GM23338 (cell line): Measurements from ENCODE around the gene NUCB2. TPM values are rescaled to one million over a fixed set of nuclear protein-coding genes. Genes with fewer than 3 reads are reported as not detected.

ENCODE experiments used
- ATAC-seq: fragments of 200-7000 bp; cut with Tn5 transposase; 3 replicates; pipeline ENCODE4 v1.9.1; 2020
- DNase-seq: peaks from one replicate; pipeline ENCODE4 v3.0.0-alpha.2; 2015; ENCODE audit warnings: low spot score
- H2AFZ ChIP-seq: fragments of 200-600 bp; sonication (generic); 2 replicates; pipeline ENCODE4 v1.8.0; 2016; ENCODE audit warnings: antibody characterized with exemption, mild to moderate bottlenecking, moderate library complexity
- H3F3A ChIP-seq: fragments of 200-600 bp; sonication (generic); replicated peaks from 2 replicates; pipeline ENCODE4 v1.8.0; 2017; ENCODE audit warnings: antibody characterized with exemption, mixed run types, low read depth
- H3K27ac ChIP-seq: fragments of 200-600 bp; sonication (generic); 2 replicates; pipeline ENCODE4 v1.6.1; 2016; ENCODE audit warnings: low read depth
- H3K27me3 ChIP-seq: fragments of 200-600 bp; sonication (generic); 2 replicates; pipeline ENCODE4 v1.8.0; 2016; ENCODE audit warnings: mild to moderate bottlenecking, mixed run types, moderate library complexity; ENCODE audit not compliant: insufficient read depth
- H3K36me3 ChIP-seq: fragments of 200-600 bp; sonication (generic); 2 replicates; pipeline ENCODE4 v1.8.0; 2016; ENCODE audit warnings: mild to moderate bottlenecking; ENCODE audit not compliant: insufficient read depth
- H3K4me1 ChIP-seq: fragments of 200-600 bp; sonication (generic); 2 replicates; pipeline ENCODE4 v1.8.0; 2016; ENCODE audit warnings: mild to moderate bottlenecking, moderate library complexity; ENCODE audit not compliant: insufficient read depth
- H3K4me2 ChIP-seq: fragments of 200-600 bp; sonication (generic); 2 replicates; pipeline ENCODE4 v1.7.1; 2017; ENCODE audit warnings: mixed run types
- H3K4me3 ChIP-seq: fragments of 200-600 bp; sonication (generic); 2 replicates; pipeline ENCODE4 v1.6.1; 2016; ENCODE audit warnings: mixed run types
- H3K79me2 ChIP-seq: fragments of 200-600 bp; sonication (generic); replicated peaks from 2 replicates; pipeline ENCODE4 v1.8.0; 2017; ENCODE audit warnings: mild to moderate bottlenecking; ENCODE audit not compliant: insufficient read depth
- H3K9me2 ChIP-seq: fragments of 200-600 bp; sonication (generic); 2 replicates; pipeline ENCODE4 v1.8.0; 2017; ENCODE audit not compliant: insufficient read depth
- H4K20me1 ChIP-seq: fragments of 200-600 bp; sonication (generic); replicated peaks from 2 replicates; pipeline ENCODE4 v1.8.0; 2017; ENCODE audit warnings: mild to moderate bottlenecking; ENCODE audit not compliant: insufficient read depth
- H3K27ac Mint-ChIP-seq: 2 replicates; pipeline ENCODE4 v1.8.0; 2020; ENCODE audit warnings: inconsistent platforms, mild to moderate bottlenecking, moderate library complexity, mixed read lengths
- H3K27me3 Mint-ChIP-seq: 3 replicates; pipeline ENCODE4 v1.8.0; 2022; ENCODE audit warnings: low read depth, mild to moderate bottlenecking, moderate library complexity, mixed read lengths, inconsistent platforms; ENCODE audit not compliant: insufficient read depth, poor library complexity
- H3K36me3 Mint-ChIP-seq: 3 replicates; pipeline ENCODE4 v1.8.0; 2021; ENCODE audit warnings: low read depth, mild to moderate bottlenecking, inconsistent platforms, moderate library complexity, mixed read lengths
- H3K4me1 Mint-ChIP-seq: 3 replicates; pipeline ENCODE4 v1.8.0; 2020; ENCODE audit warnings: mild to moderate bottlenecking, inconsistent platforms, mixed read lengths
- H3K4me3 Mint-ChIP-seq: 3 replicates; pipeline ENCODE4 v1.8.0; 2021; ENCODE audit warnings: moderate library complexity, mild to moderate bottlenecking, inconsistent platforms, mixed read lengths
- H3K9me3 Mint-ChIP-seq: 3 replicates; pipeline ENCODE4 v1.8.0; 2020; ENCODE audit warnings: moderate library complexity, mild to moderate bottlenecking, inconsistent platforms, mixed read lengths
- CREB1 ChIP-seq: fragments of 250-450 bp; sonication (Bioruptor Pico); IDR thresholded peaks from 2 replicates; pipeline ENCODE4 v1.5.0; 2020; ENCODE audit warnings: low read depth, mild to moderate bottlenecking, moderate library complexity
- ETS1 ChIP-seq: IDR thresholded peaks from 2 replicates; pipeline ENCODE4 v1.6.1; 2016; ENCODE audit warnings: antibody characterized with exemption
- EZH2 ChIP-seq: fragments of 200-600 bp; sonication (generic); IDR thresholded peaks from one replicate; pipeline ENCODE4 v1.8.0; 2017; ENCODE audit warnings: antibody characterized with exemption, mild to moderate bottlenecking, low read depth; ENCODE audit not compliant: unreplicated experiment
- EZH2phosphoT487 ChIP-seq: fragments of 200-600 bp; sonication (generic); IDR thresholded peaks from one replicate; pipeline ENCODE4 v1.8.1; 2018; ENCODE audit warnings: antibody characterized with exemption; ENCODE audit not compliant: unreplicated experiment
- JUNB ChIP-seq: IDR thresholded peaks from one replicate; pipeline ENCODE4 v1.6.1; 2016; ENCODE audit warnings: antibody characterized with exemption; ENCODE audit not compliant: unreplicated experiment
- NANOG ChIP-seq: IDR thresholded peaks from 2 replicates; pipeline ENCODE4 v1.6.1; 2016; ENCODE audit warnings: antibody characterized with exemption, borderline replicate concordance
- POLR2AphosphoS5 ChIP-seq: IDR thresholded peaks from 2 replicates; pipeline ENCODE4 v1.6.1; 2016; ENCODE audit warnings: antibody characterized with exemption, low read depth
- STAT1 ChIP-seq: IDR thresholded peaks from one replicate; pipeline ENCODE4 v1.6.1; 2016; ENCODE audit warnings: antibody characterized with exemption; ENCODE audit not compliant: unreplicated experiment
- ZNF114 ChIP-seq: fragments of 250-450 bp; sonication (Bioruptor Pico); IDR thresholded peaks from 2 replicates; pipeline ENCODE4 v1.5.0; 2020; ENCODE audit warnings: mild to moderate bottlenecking, moderate library complexity
- ZNF331 ChIP-seq: fragments of 250-450 bp; sonication (Bioruptor Pico); IDR thresholded peaks from 2 replicates; pipeline ENCODE4 v1.5.0; 2020; ENCODE audit warnings: low read depth, mild to moderate bottlenecking, moderate library complexity
- ZNF462 ChIP-seq: fragments of 250-450 bp; sonication (Bioruptor Pico); IDR thresholded peaks from 2 replicates; pipeline ENCODE4 v1.5.0; 2020; ENCODE audit warnings: mild to moderate bottlenecking, moderate library complexity
- polyA plus RNA-seq: library from polyadenylated mRNA; unstranded; fragments of >200 nt; fragmentation: Nextera tagmentation; extraction: Ambion mirVana; gene quantifications from 2 replicates; pipeline ENCODE4 v1.2.1, GENCODE V29; 2016
- total RNA-seq: library from RNA; depleted of rRNA; stranded (reverse); fragments of >200 nt; shearing (Covaris generic); gene quantifications from 2 replicates; pipeline ENCODE4 v1.2.3, GENCODE V29; 2014
- TF ChIP-seq, protein P1 (sequence below): IDR thresholded peaks from one replicate; pipeline ENCODE4 v1.6.1; 2018; ENCODE audit warnings: antibody characterized with exemption; ENCODE audit not compliant: unreplicated experiment
- TF ChIP-seq, protein P2 (sequence below), 2 experiments: fragments of 200-600 bp in 1 of 2; sonication (generic) in 1 of 2; conservative IDR thresholded peaks; 2 replicates each; pipeline versions ENCODE4 v1.5.1 to v1.6.1; 2016 to 2017; ENCODE audit warnings: antibody characterized with exemption in 2 of 2, low read depth in 2 of 2, mild to moderate bottlenecking in 2 of 2, moderate library complexity in 1 of 2

Gene NUCB2
- total and polyA plus RNA-seq, 2 experiments from 2014 or later: 16.6 to 86.9 TPM

DNA sequence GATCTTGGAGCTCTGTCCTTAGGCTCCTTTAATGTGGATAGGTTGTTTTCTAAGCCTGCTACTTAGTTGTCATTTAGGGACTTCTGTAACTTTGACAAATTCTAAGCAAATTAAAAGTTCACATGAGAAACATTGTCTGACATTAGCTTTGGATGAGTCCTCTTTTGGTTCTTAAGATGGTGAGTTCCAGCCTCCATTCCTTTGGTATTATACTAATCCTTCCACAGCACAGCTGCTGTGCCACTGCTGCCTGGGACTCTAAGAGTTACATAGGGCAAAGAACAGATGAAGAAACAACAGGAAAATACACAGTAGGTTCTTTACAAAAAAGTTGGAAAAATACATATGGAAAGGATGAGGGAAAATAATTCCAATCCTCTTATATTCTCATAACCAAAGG, 43.4 kb upstream of the NUCB2 start:
- Histone ChIP-seq H3F3A (no peaks in the 10 kb centered on the region), H3K4me3 (no peak overlapping the region), H4K20me1 (no peaks in the 10 kb centered on the region), H3K36me3 (no peaks in the 10 kb centered on the region), H2AFZ (no peak overlapping the region), H3K27ac (no peak overlapping the region), H3K79me2 (no peaks in the 10 kb centered on the region), H3K9me2 (no peaks in the 10 kb centered on the region), H3K4me1 (no peaks in the 10 kb centered on the region), H3K4me2 (no peak overlapping the region), H3K27me3 (no peaks in the 10 kb centered on the region)
- no peak overlapping the region for H3K27ac Mint-ChIP-seq
- DNase-seq (no peak), ATAC-seq (no peak)
- H3K27me3 Mint-ChIP-seq: no peaks in the 10 kb centered on the region
- TF ChIP-seq ZNF114 (CRISPR knock-in tag): no peak
- TF ChIP-seq, protein P1, sequence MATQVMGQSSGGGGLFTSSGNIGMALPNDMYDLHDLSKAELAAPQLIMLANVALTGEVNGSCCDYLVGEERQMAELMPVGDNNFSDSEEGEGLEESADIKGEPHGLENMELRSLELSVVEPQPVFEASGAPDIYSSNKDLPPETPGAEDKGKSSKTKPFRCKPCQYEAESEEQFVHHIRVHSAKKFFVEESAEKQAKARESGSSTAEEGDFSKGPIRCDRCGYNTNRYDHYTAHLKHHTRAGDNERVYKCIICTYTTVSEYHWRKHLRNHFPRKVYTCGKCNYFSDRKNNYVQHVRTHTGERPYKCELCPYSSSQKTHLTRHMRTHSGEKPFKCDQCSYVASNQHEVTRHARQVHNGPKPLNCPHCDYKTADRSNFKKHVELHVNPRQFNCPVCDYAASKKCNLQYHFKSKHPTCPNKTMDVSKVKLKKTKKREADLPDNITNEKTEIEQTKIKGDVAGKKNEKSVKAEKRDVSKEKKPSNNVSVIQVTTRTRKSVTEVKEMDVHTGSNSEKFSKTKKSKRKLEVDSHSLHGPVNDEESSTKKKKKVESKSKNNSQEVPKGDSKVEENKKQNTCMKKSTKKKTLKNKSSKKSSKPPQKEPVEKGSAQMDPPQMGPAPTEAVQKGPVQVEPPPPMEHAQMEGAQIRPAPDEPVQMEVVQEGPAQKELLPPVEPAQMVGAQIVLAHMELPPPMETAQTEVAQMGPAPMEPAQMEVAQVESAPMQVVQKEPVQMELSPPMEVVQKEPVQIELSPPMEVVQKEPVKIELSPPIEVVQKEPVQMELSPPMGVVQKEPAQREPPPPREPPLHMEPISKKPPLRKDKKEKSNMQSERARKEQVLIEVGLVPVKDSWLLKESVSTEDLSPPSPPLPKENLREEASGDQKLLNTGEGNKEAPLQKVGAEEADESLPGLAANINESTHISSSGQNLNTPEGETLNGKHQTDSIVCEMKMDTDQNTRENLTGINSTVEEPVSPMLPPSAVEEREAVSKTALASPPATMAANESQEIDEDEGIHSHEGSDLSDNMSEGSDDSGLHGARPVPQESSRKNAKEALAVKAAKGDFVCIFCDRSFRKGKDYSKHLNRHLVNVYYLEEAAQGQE: no peak
- no peak for TF ChIP-seq STAT1
- no peak for TF ChIP-seq CREB1
- no peak for TF ChIP-seq NANOG
- no peak for TF ChIP-seq EZH2
- no peak for TF ChIP-seq EZH2phosphoT487
- no peak for TF ChIP-seq ETS1
- TF ChIP-seq, protein P2, sequence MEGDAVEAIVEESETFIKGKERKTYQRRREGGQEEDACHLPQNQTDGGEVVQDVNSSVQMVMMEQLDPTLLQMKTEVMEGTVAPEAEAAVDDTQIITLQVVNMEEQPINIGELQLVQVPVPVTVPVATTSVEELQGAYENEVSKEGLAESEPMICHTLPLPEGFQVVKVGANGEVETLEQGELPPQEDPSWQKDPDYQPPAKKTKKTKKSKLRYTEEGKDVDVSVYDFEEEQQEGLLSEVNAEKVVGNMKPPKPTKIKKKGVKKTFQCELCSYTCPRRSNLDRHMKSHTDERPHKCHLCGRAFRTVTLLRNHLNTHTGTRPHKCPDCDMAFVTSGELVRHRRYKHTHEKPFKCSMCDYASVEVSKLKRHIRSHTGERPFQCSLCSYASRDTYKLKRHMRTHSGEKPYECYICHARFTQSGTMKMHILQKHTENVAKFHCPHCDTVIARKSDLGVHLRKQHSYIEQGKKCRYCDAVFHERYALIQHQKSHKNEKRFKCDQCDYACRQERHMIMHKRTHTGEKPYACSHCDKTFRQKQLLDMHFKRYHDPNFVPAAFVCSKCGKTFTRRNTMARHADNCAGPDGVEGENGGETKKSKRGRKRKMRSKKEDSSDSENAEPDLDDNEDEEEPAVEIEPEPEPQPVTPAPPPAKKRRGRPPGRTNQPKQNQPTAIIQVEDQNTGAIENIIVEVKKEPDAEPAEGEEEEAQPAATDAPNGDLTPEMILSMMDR (conservative IDR thresholded peaks at IDR 0.05; ENCODE audit: low read depth in 2 of 2): no peak
- no peak for TF ChIP-seq ZNF462 (CRISPR knock-in tag)
- TF ChIP-seq POLR2AphosphoS5: no peak
- no peak for TF ChIP-seq JUNB
- TF ChIP-seq ZNF331 (CRISPR knock-in tag): no peak
- no peaks in the 10 kb centered on the region for H3K9me3 Mint-ChIP-seq
- H3K4me1 Mint-ChIP-seq: no peaks in the 10 kb centered on the region
- H3K36me3 Mint-ChIP-seq: no peaks in the 10 kb centered on the region
- H3K4me3 Mint-ChIP-seq: no peak overlapping the region
